ENCODE results near the gene TRAPPC12. TPM values are rescaled to one million over a fixed set of nuclear protein-coding genes. Genes with fewer than 3 reads are reported as not detected.

TRAPPC12 gene
- total RNA-seq, 1 donor from 2014 or later: 71.0 TPM

GRCh38 chr2:3398857-3399256 is 19.4 kb downstream of the TRAPPC12 start:
- TF ChIP-seq CTCF (IDR thresholded peaks at IDR 0.05): no peak
- Mint-ChIP-seq H3K4me1 (ENCODE audit: low read depth) (no peaks in the 10 kb centered on the region), H3K9me3 (ENCODE audit: low read depth) (peaks cover 15% of the 10 kb centered on the region), H3K27ac (ENCODE audit: unreplicated experiment) (no peak overlapping the region), H3K36me3 (ENCODE audit: low read depth) (peaks cover 23% of the 10 kb centered on the region), H3K4me3 (ENCODE audit: unreplicated experiment) (no peak overlapping the region), H3K27me3 (ENCODE audit: low read depth) (no peaks in the 10 kb centered on the region)
- no peak for DNase-seq (ENCODE audit: low spot score)

- no peak overlapping the region for H3K27ac Mint-ChIP-seq (ENCODE audit: unreplicated experiment)
- no peaks in the 10 kb centered on the region for H3K27me3 Mint-ChIP-seq (ENCODE audit: low read depth)
Measured at GRCh38 chr2:3399381-3399780, 19.9 kb downstream of the TRAPPC12 start.

GRCh38 chr2:3399829-3400228 is 20.3 kb downstream of the TRAPPC12 start:
- no peak overlapping the region for H3K27ac Mint-ChIP-seq (ENCODE audit: unreplicated experiment)
- peaks cover 14% of the 10 kb centered on the region for H3K9me3 Mint-ChIP-seq (ENCODE audit: low read depth)
- peaks cover 27% of the 10 kb centered on the region for H3K36me3 Mint-ChIP-seq (ENCODE audit: low read depth)
- no peak overlapping the region for H3K4me3 Mint-ChIP-seq (ENCODE audit: unreplicated experiment)
- TF ChIP-seq CTCF (IDR thresholded peaks at IDR 0.05): no peak
- no peak for DNase-seq (ENCODE audit: low spot score)
- H3K27me3 Mint-ChIP-seq (ENCODE audit: low read depth): no peaks in the 10 kb centered on the region
- H3K4me1 Mint-ChIP-seq (ENCODE audit: low read depth): no peaks in the 10 kb centered on the region

More at GRCh38 chr2:3399381-3399780, 19.9 kb downstream of the TRAPPC12 start:
- H3K9me3 Mint-ChIP-seq (ENCODE audit: low read depth): peaks cover 15% of the 10 kb centered on the region
- H3K36me3 Mint-ChIP-seq (ENCODE audit: low read depth): peaks cover 27% of the 10 kb centered on the region
- no peak for TF ChIP-seq CTCF (IDR thresholded peaks at IDR 0.05)
- H3K4me3 Mint-ChIP-seq (ENCODE audit: unreplicated experiment): no peak overlapping the region
- no peaks in the 10 kb centered on the region for H3K4me1 Mint-ChIP-seq (ENCODE audit: low read depth)
- DNase-seq (ENCODE audit: low spot score): no peak

GRCh38 chr2:3403587-3404334 is 24.3 kb downstream of the TRAPPC12 start:
- Mint-ChIP-seq H3K4me1 (ENCODE audit: low read depth) (no peaks in the 10 kb centered on the region), H3K27ac (ENCODE audit: unreplicated experiment) (no peak overlapping the region), H3K36me3 (ENCODE audit: low read depth) (peaks cover 15% of the 10 kb centered on the region), H3K4me3 (ENCODE audit: unreplicated experiment) (no peak overlapping the region), H3K27me3 (ENCODE audit: low read depth) (no peaks in the 10 kb centered on the region), H3K9me3 (ENCODE audit: low read depth) (no peaks in the 10 kb centered on the region)
- TF ChIP-seq CTCF (IDR thresholded peaks at IDR 0.05): no peak
- no peak for DNase-seq (ENCODE audit: low spot score)

- H3K27ac Mint-ChIP-seq (ENCODE audit: unreplicated experiment): peak overlapping the region; percentile 36
- no peak for DNase-seq (ENCODE audit: low spot score)
- no peaks in the 10 kb centered on the region for H3K9me3 Mint-ChIP-seq (ENCODE audit: low read depth)
- H3K27me3 Mint-ChIP-seq (ENCODE audit: low read depth): no peaks in the 10 kb centered on the region
- no peak overlapping the region for H3K4me3 Mint-ChIP-seq (ENCODE audit: unreplicated experiment)
- no peaks in the 10 kb centered on the region for H3K4me1 Mint-ChIP-seq (ENCODE audit: low read depth)
- TF ChIP-seq CTCF (IDR thresholded peaks at IDR 0.05): no peak
- peaks cover 15% of the 10 kb centered on the region for H3K36me3 Mint-ChIP-seq (ENCODE audit: low read depth)
Measured at GRCh38 chr2:3404349-3404894, 24.9 kb downstream of the TRAPPC12 start.
